ENCODE measurements around the gene DSE.

Gene DSE

GRCh38 chr6:116389357-116389756 is 18.6 kb downstream of the DSE start:
- DNase-seq, result no peak

- DNase-seq, result no peak
Observed at GRCh38 chr6:116390581-116390980, 19.8 kb downstream of the DSE start.

GRCh38 chr6:116392132-116393013 is 21.6 kb downstream of the DSE start:
- no peak for DNase-seq

GRCh38 chr6:116393430-116393829 is 22.7 kb downstream of the DSE start:
- no peak for DNase-seq

- DNase-seq, result no peak
Observed at GRCh38 chr6:116395647-116396046, 24.9 kb downstream of the DSE start.

- no peak for DNase-seq
Observed at GRCh38 chr6:116396441-116396840, 25.7 kb downstream of the DSE start.

GRCh38 chr6:116397914-116398313 is 27.2 kb downstream of the DSE start:
- DNase-seq, result no peak

- DNase-seq, result no peak
Observed at GRCh38 chr6:116398316-116399010, 27.7 kb downstream of the DSE start.

- no peak for DNase-seq
Observed at GRCh38 chr6:116399287-116399686, 28.5 kb downstream of the DSE start.

GRCh38 chr6:116400328-116400727 is 29.6 kb downstream of the DSE start:
- no peak for DNase-seq

GRCh38 chr6:116402108-116402937 is 31.6 kb downstream of the DSE start:
- DNase-seq, result no peak

- no peak for DNase-seq
Observed at GRCh38 chr6:116403205-116403604, 32.5 kb downstream of the DSE start.

- DNase-seq, result no peak
Observed at GRCh38 chr6:116404696-116405095, 33.9 kb downstream of the DSE start.

- no peak for DNase-seq
Observed at GRCh38 chr6:116405138-116405537, 34.4 kb downstream of the DSE start.

GRCh38 chr6:116405652-116406356 is 35.1 kb downstream of the DSE start:
- no peak for DNase-seq

- DNase-seq, result no peak
Observed at GRCh38 chr6:116406678-116407345, 36.1 kb downstream of the DSE start.

GRCh38 chr6:116408491-116408890 is 37.7 kb downstream of the DSE start:
- no peak for DNase-seq

GRCh38 chr6:116409756-116410155 is 39.0 kb downstream of the DSE start:
- DNase-seq, result no peak

GRCh38 chr6:116411284-116411623 is 40.5 kb downstream of the DSE start:
- no peak for DNase-seq

GRCh38 chr6:116412270-116412669 is 41.5 kb downstream of the DSE start:
- no peak for DNase-seq

- no peak for DNase-seq
Observed at GRCh38 chr6:116413357-116413756, 42.6 kb downstream of the DSE start.

GRCh38 chr6:116417661-116418060 is 46.9 kb downstream of the DSE start:
- DNase-seq, result no peak

Data from NCI-H446 (cell line).